H9 (cell line): ENCODE results near the gene BLOC1S1. TPM values are rescaled to one million over a fixed set of nuclear protein-coding genes. Genes with fewer than 3 reads are reported as not detected.

Source experiments
- DNase-seq: peaks from one replicate; pipeline ENCODE4 v3.0.0-alpha.2; 2017
- H2AFZ ChIP-seq: one replicate; pipeline ENCODE4 v1.6.1; 2013; ENCODE audit warnings: mild to moderate bottlenecking, low read length, control low read depth, moderate library complexity
- H2AK5ac ChIP-seq: 2 replicates; pipeline ENCODE4 v1.6.1; 2013; ENCODE audit warnings: low read length, control low read depth, mixed read lengths; ENCODE audit not compliant: insufficient read length
- H2BK120ac ChIP-seq: one replicate; pipeline ENCODE4 v1.6.1; 2013; ENCODE audit warnings: low read depth, mild to moderate bottlenecking, low read length, control low read depth, inconsistent platforms; ENCODE audit not compliant: poor library complexity, severe bottlenecking
- H2BK12ac ChIP-seq: 2 replicates; pipeline ENCODE4 v1.6.1; 2013; ENCODE audit warnings: low read length, control low read depth, mixed read lengths, low read depth; ENCODE audit not compliant: insufficient read length
- H2BK15ac ChIP-seq: 2 replicates; pipeline ENCODE4 v1.6.1; 2013; ENCODE audit warnings: low read depth, low read length, control low read depth
- H2BK20ac ChIP-seq: one replicate; pipeline ENCODE4 v1.6.1; 2013; ENCODE audit warnings: low read depth, mild to moderate bottlenecking, low read length, control low read depth, inconsistent platforms; ENCODE audit not compliant: poor library complexity, severe bottlenecking
- H2BK5ac ChIP-seq: 2 replicates; pipeline ENCODE4 v1.6.1; 2013; ENCODE audit warnings: low read length, control low read depth, mixed read lengths; ENCODE audit not compliant: insufficient read length
- H3K14ac ChIP-seq: 2 replicates; pipeline ENCODE4 v1.6.1; 2013; ENCODE audit warnings: low read length, control low read depth; ENCODE audit not compliant: insufficient read depth
- H3K18ac ChIP-seq: 2 replicates; pipeline ENCODE4 v1.6.1; 2013; ENCODE audit warnings: low read depth, mild to moderate bottlenecking, mixed read lengths, low read length, control low read depth; ENCODE audit not compliant: insufficient read length
- H3K23ac ChIP-seq: 2 replicates; pipeline ENCODE4 v1.6.1; 2013; ENCODE audit warnings: low read length, control low read depth, mixed read lengths, low read depth; ENCODE audit not compliant: insufficient read length
- H3K23me2 ChIP-seq: 2 replicates; pipeline ENCODE4 v1.6.1; 2013; ENCODE audit warnings: low read depth, mild to moderate bottlenecking, mixed read lengths, low read length, control low read depth; ENCODE audit not compliant: insufficient read length, poor library complexity, severe bottlenecking
- H3K27ac ChIP-seq: 2 replicates; pipeline ENCODE4 v1.5.1; 2013; ENCODE audit warnings: low read length, control low read depth, mixed read lengths, low read depth; ENCODE audit not compliant: insufficient read length
- H3K27me3 ChIP-seq: 2 replicates; pipeline ENCODE4 v1.6.1; 2013; ENCODE audit warnings: low read length, control low read depth, inconsistent platforms; ENCODE audit not compliant: insufficient read depth
- H3K4ac ChIP-seq: 2 replicates; pipeline ENCODE4 v1.6.1; 2013; ENCODE audit warnings: low read depth, mild to moderate bottlenecking, control low read depth, inconsistent platforms, low read length, moderate library complexity
- H3K4me1 ChIP-seq: 2 replicates; pipeline ENCODE4 v1.6.1; 2013; ENCODE audit warnings: low read length, control low read depth, inconsistent platforms; ENCODE audit not compliant: insufficient read depth
- H3K4me2 ChIP-seq: 2 replicates; pipeline ENCODE4 v1.6.1; 2013; ENCODE audit warnings: low read length, control low read depth, mixed read lengths; ENCODE audit not compliant: insufficient read length, insufficient read depth
- H3K56ac ChIP-seq: 2 replicates; pipeline ENCODE4 v1.6.1; 2013; ENCODE audit warnings: low read depth, mild to moderate bottlenecking, mixed read lengths, low read length, control low read depth; ENCODE audit not compliant: insufficient read length
- H3K79me1 ChIP-seq: 2 replicates; pipeline ENCODE4 v1.6.1; 2013; ENCODE audit warnings: low read depth, mild to moderate bottlenecking, moderate library complexity, low read length, control low read depth, inconsistent platforms; ENCODE audit not compliant: insufficient read depth, poor library complexity, severe bottlenecking
- H3K79me2 ChIP-seq: 2 replicates; pipeline ENCODE4 v1.6.1; 2013; ENCODE audit warnings: low read length, control low read depth, inconsistent platforms; ENCODE audit not compliant: insufficient read depth
- H3K9ac ChIP-seq: 2 replicates; pipeline ENCODE4 v1.6.1; 2013; ENCODE audit warnings: low read length, control low read depth, mixed read lengths; ENCODE audit not compliant: insufficient read length; ENCODE audit errors: extremely low read depth
- H3K9me3 ChIP-seq: one replicate; pipeline ENCODE4 v1.6.1; 2013; ENCODE audit warnings: low read depth, low read length, inconsistent platforms; ENCODE audit not compliant: control insufficient read depth
- H3T11ph ChIP-seq: one replicate; pipeline ENCODE4 v1.6.1; 2013; ENCODE audit warnings: mild to moderate bottlenecking, low read length, control low read depth, inconsistent platforms
- H4K20me1 ChIP-seq: one replicate; pipeline ENCODE4 v1.6.1; 2013; ENCODE audit not compliant: control insufficient read depth, insufficient read length, insufficient read depth
- H4K5ac ChIP-seq: 2 replicates; pipeline ENCODE4 v1.6.1; 2013; ENCODE audit warnings: low read depth, mild to moderate bottlenecking, mixed read lengths, low read length, control low read depth; ENCODE audit not compliant: insufficient read length
- H4K8ac ChIP-seq: replicated peaks from 2 replicates; pipeline ENCODE4 v1.6.1; 2013; ENCODE audit warnings: low read length, control low read depth, mixed read lengths, low read depth; ENCODE audit not compliant: insufficient read length
- H4K91ac ChIP-seq: 2 replicates; pipeline ENCODE4 v1.6.1; 2013; ENCODE audit warnings: low read depth, mild to moderate bottlenecking, moderate library complexity, mixed read lengths, low read length, control low read depth; ENCODE audit not compliant: insufficient read length
- H3K27ac Mint-ChIP-seq, 3 experiments: 2 replicates in 2 of 3; 3 replicates in 1 of 3; pipeline ENCODE4 v1.8.0; 2020 to 2021; ENCODE audit warnings: mixed read lengths in 3 of 3, mild to moderate bottlenecking in 1 of 3, moderate library complexity in 1 of 3
- H3K27me3 Mint-ChIP-seq: 2 replicates; pipeline ENCODE4 v1.8.0; 2021; ENCODE audit warnings: low read depth, mild to moderate bottlenecking, moderate library complexity, mixed read lengths
- H3K36me3 Mint-ChIP-seq, 3 experiments: 2 replicates in 2 of 3; 3 replicates in 1 of 3; pipeline ENCODE4 v1.8.0; 2020 to 2021; ENCODE audit warnings: low read depth in 3 of 3, mixed read lengths in 3 of 3; ENCODE audit not compliant: insufficient read depth in 1 of 3
- H3K4me1 Mint-ChIP-seq, 2 experiments: 2 replicates each; pipeline ENCODE4 v1.8.0; 2020; ENCODE audit warnings: mixed read lengths in 2 of 2
- H3K4me3 Mint-ChIP-seq, 2 experiments: 2 replicates in 1 of 2; 3 replicates in 1 of 2; pipeline ENCODE4 v1.8.0; 2020 to 2021; ENCODE audit warnings: mild to moderate bottlenecking in 2 of 2, mixed read lengths in 2 of 2, moderate library complexity in 1 of 2
- H3K9me3 Mint-ChIP-seq, 2 experiments: 2 replicates in 1 of 2; 3 replicates in 1 of 2; pipeline ENCODE4 v1.8.0; 2020; ENCODE audit warnings: mild to moderate bottlenecking in 2 of 2, mixed read lengths in 2 of 2, moderate library complexity in 1 of 2
- WGBS: extraction: QIAGEN DNeasy Blood & Tissue Kit; methylation state at CpG from one replicate; pipeline ENCODE4 v1.1.7; 2013; ENCODE audit warnings: missing lambda C conversion rate, low lambda C conversion rate, mixed read lengths; ENCODE audit not compliant: insufficient read length; ENCODE audit errors: extremely low coverage; 5-methylcytosine and 5-hydroxymethylcytosine counted together
- total RNA-seq: library from RNA; stranded (reverse); gene quantifications from 2 replicates; pipeline ENCODE4 v1.2.1, GENCODE V29; 2021
- TF ChIP-seq, protein P1 (sequence below): fragments of 200-600 bp; sonication (generic); conservative IDR thresholded peaks from 3 replicates; pipeline ENCODE4 v1.8.0; 2021; ENCODE audit warnings: antibody characterized with exemption, mild to moderate bottlenecking

Gene BLOC1S1
- total RNA-seq, 1 experiment from 2014 or later: 108 TPM

DNA sequence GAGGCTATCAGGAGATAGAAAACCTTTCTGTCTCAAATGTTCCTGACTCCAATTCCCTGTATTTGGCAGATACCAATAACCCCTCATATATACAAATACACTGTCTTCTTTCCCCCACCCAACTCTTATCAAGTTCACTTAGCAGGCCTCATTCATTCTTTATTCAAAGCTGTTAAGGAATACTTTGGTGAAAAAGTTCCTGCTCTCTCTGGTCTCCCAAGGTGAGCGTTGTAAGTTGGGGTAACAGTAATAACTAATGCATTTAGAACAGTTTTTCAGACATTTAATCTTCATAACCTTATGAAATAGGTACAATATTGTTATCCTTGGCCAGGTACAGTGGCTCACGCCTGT is 23.2 kb downstream of the BLOC1S1 start:
- no peak overlapping the region for H3K56ac ChIP-seq
- peaks cover 2% of the 10 kb centered on the region for H4K20me1 ChIP-seq
- H2BK20ac ChIP-seq: no peak overlapping the region
- Mint-ChIP-seq H3K9me3 (no peaks in the 10 kb centered on the region), H3K27ac (no peak overlapping the region), H3K27me3 (peaks cover 8% of the 10 kb centered on the region), H3K4me1 (peaks cover 30 to 34% of the 10 kb centered on the region in 2 experiments), H3K4me3 (peak overlapping the region; percentile 6 to 33; a peak in 1 of 5 replicates), H3K36me3 (no peaks in the 10 kb centered on the region; a peak in 1 of 7 replicates)
- no peaks in the 10 kb centered on the region for H3K27me3 ChIP-seq
- H4K5ac ChIP-seq: no peak overlapping the region
- no peak overlapping the region for H3K9ac ChIP-seq
- H3K4me1 ChIP-seq: peaks cover 2% of the 10 kb centered on the region; the same call in 1 of the 2 replicates
- no peaks in the 10 kb centered on the region for H3K79me1 ChIP-seq
- peaks cover 15% of the 10 kb centered on the region for H3K23me2 ChIP-seq
- no peak overlapping the region for H3K23ac ChIP-seq
- peaks cover 1% of the 10 kb centered on the region; the same call in 1 of the 2 replicates for H3K79me2 ChIP-seq
- no peak overlapping the region for H2AK5ac ChIP-seq
- no peak overlapping the region for H2BK120ac ChIP-seq
- no peak overlapping the region for H3K4ac ChIP-seq
- no peak overlapping the region for H2AFZ ChIP-seq
- no peaks in the 10 kb centered on the region for H3K9me3 ChIP-seq
- no peak overlapping the region for H3K14ac ChIP-seq
- H3T11ph ChIP-seq: no peak overlapping the region
- H4K8ac ChIP-seq: no peak overlapping the region
- no peak overlapping the region for H2BK15ac ChIP-seq
- H3K18ac ChIP-seq: no peak overlapping the region
- no peak for DNase-seq
- H2BK5ac ChIP-seq: no peak overlapping the region
- TF ChIP-seq, protein P1, sequence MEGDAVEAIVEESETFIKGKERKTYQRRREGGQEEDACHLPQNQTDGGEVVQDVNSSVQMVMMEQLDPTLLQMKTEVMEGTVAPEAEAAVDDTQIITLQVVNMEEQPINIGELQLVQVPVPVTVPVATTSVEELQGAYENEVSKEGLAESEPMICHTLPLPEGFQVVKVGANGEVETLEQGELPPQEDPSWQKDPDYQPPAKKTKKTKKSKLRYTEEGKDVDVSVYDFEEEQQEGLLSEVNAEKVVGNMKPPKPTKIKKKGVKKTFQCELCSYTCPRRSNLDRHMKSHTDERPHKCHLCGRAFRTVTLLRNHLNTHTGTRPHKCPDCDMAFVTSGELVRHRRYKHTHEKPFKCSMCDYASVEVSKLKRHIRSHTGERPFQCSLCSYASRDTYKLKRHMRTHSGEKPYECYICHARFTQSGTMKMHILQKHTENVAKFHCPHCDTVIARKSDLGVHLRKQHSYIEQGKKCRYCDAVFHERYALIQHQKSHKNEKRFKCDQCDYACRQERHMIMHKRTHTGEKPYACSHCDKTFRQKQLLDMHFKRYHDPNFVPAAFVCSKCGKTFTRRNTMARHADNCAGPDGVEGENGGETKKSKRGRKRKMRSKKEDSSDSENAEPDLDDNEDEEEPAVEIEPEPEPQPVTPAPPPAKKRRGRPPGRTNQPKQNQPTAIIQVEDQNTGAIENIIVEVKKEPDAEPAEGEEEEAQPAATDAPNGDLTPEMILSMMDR: no peak
- H3K27ac ChIP-seq: no peak overlapping the region
- H3K4me2 ChIP-seq: peak overlapping the region; percentile 93
- WGBS: no CpG with 5 or more reads among the region's 2 CpGs
- H2BK12ac ChIP-seq: no peak overlapping the region
- no peak overlapping the region for H4K91ac ChIP-seq
